ENCODE data around the gene ABCG1.

The ABCG1 gene

GRCh38 chr21:42271065-42271464, 52.1 kb downstream of the ABCG1 start:
- DNase-seq (ENCODE audit: low read depth in 3 of 3): no peak

DNA sequence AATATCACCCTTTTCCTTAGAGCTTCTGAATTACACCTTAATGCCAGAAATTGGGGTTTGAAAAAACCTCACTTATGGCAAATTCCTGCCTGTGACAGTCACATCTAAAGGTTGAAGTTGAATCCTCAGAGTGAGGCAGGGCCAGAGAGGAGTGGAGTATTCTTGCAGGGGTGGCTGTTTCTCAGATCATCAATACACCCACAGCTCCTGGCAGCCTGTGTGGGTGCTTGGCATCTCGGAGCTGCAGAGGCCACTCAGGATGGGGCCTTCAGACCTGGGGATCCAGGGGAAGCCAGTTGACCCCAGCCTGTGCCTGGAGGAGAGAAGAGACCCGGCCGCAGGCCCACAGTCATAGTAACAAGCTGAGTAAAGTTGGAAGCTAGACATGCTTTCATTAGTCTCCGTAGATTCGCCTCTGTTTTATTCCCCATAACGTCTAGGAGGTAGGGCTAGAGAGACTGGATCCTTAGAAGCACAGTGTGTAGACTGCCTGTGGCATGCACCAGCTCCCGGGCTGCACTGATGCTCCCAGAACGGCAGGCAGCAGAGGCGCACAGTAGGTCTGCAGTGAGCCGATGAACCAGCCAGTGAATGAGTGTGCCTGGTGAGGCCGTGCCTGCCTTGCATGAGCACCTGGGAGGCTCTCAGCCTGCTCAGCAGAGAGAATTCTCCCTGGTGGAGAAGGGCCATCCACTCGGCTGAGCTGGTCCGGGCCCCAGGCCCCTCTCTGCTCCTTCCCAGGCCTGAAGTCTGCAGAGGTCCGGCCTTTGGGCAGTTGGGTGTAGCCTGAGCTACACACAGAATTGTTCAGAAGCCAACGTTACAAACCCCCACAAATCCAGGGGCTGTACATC, 53.4 kb downstream of the ABCG1 start:
- no peak for DNase-seq (ENCODE audit: low read depth in 3 of 3)

DNA sequence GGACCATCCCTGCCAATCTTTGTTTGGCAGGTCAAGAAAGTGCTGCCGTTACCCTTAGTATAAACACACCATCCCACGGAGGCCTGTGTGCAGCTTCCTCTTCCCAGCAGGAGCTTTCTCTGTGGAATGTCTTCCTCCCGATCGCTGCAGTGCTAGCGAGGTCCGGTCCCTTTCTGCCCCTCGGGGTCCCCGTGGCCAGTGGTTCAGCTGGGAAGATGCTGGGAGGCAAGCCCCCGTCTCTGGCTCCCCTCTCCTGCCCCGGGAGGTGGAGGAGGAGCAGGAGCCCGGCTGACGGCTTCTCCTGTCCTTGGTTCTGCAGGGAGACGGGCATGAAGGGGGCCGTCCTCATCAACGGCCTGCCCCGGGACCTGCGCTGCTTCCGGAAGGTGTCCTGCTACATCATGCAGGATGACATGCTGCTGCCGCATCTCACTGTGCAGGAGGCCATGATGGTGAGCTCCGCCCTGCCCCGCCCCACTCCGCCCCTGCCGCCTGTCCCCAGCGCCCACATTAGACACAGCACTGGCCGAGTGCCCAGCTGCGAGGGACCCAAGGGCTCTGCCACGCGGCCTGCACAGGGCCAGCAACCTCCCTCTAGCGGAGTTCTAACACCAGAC, 54.2 kb downstream of the ABCG1 start:
- no peak for DNase-seq (ENCODE audit: low read depth in 3 of 3)

GRCh38 chr21:42276076-42276475, 57.1 kb downstream of the ABCG1 start:
- no peak for DNase-seq (ENCODE audit: low read depth in 3 of 3)

- no peak for DNase-seq (ENCODE audit: low read depth in 3 of 3)
Observed at GRCh38 chr21:42276526-42277154, 57.7 kb downstream of the ABCG1 start.

DNA sequence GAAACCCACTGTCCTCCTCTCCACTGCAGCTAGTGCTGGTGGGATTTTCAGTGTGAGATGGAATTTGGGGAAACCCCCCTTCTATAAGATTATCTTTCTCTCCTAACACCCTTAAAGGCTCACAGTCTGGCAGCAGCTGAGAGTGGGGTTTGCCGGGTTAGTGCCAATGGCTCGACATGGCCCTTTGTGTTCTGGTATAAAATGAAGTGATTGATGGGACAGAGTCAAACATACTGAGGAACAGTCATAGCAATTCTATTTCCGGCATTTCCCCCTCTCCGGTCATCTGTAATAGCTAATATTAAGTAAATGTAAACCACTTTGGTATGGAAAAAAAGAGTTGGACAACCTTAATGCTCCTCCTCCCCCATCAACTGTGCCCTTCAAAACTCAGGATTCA, 58.7 kb downstream of the ABCG1 start:
- DNase-seq (ENCODE audit: low read depth in 3 of 3): no peak

DNA sequence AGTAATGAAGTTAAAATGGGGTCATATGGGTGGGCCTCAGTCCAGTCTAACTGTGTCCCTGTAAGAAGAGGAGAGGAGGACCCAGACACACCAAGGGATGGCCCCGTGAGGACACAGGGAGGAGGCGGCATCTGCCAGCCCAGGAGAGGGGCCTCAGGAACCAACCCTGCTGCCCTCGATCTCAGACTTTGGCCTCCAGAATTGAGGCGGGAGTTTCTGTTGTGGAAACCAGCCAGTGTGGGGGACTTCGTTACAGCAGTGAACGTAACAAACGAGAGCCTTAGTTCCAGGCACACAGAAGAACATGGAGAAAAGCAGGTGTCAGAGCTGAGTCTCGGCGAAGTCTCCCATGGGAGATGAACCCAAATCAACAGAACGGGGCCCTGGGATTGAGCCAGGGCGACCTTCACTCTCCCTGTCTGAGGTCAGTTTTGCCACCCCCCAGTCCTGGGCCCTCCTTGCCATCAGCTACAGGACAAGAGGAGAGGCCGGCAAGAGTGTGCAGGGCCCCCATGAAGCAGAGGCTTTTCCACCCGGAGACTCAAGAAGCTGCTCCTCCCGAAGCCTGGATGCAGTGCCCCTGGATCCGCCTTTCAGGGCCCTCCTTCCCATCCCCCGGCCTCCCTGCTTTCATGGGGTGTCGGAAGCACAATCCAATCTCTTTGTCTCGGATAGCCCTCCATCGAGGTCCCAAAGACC, 59.7 kb downstream of the ABCG1 start:
- no peak for DNase-seq (ENCODE audit: low read depth in 3 of 3)

- DNase-seq (ENCODE audit: low read depth in 3 of 3): no peak
Observed at GRCh38 chr21:42279341-42279871, 60.5 kb downstream of the ABCG1 start.

DNA sequence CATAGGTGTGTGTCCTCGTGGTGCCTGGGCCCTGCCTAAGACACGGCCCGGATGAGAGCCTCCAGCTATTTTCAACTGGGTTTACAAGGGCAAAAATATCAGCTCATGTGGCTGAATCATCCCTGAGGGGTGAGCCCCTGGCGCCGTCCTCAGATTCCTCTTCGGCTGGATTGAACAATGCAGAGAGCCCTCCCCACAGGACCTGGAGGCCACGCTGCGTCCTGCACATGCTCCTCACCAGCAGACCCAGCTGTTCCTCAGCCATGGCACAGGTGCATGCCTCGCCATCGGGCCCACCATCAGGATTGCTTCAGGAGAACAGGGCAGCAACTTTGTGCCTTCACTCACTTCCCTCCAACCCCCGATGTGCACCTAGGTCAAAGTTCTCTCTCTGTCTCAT, 60.9 kb downstream of the ABCG1 start:
- no peak for DNase-seq (ENCODE audit: low read depth in 3 of 3)

DNA sequence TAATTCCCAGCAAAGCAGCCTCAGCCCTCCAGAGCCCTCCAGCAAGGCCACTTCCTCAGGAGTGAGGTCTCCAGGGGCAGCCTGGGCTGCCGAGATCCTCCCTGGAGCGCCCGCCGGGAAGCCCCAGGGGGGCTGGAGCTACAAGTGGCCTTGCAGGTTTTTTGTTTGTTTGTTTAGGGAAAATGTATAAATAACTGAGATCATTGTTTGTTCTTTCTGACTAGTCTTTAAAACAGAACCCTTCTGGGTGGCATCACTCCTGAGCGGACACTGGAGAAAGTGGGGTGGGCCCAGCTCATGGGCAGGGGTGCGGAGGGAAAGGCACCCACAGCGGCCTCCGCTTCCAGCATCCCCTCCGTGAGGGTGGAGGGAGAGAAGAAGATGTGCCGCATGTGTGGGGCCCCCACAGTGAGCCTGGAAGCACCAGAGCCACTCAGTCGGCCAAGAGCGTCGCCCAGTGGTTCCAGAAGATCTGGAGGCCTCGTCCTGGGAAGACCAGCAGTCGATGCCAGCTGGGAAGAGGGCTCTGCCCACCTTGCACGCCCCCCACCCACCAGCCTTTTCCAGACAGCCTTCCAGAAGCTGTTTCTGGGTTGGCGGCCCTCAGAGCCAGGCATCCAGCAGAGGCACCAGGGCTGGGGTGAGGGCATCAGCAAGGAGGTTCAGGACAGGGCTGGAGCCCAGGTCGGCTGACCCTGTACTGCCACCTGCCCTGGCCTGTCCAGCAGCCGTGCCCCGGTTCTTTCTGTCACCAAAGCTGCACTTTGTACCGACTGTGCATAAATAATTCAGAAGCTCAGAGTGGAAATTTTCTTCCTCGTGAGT, 61.6 kb downstream of the ABCG1 start:
- no peak for DNase-seq (ENCODE audit: low read depth in 3 of 3)

GRCh38 chr21:42281181-42281680, 62.3 kb downstream of the ABCG1 start:
- DNase-seq (ENCODE audit: low read depth in 3 of 3): no peak

GRCh38 chr21:42282021-42282420, 63.1 kb downstream of the ABCG1 start:
- no peak for DNase-seq (ENCODE audit: low read depth in 3 of 3)

- DNase-seq (ENCODE audit: low read depth in 3 of 3): no peak
Observed at GRCh38 chr21:42282715-42283114, 63.8 kb downstream of the ABCG1 start.

- DNase-seq (ENCODE audit: low read depth in 3 of 3): no peak
Observed at GRCh38 chr21:42285569-42286245, 66.8 kb downstream of the ABCG1 start.

- no peak for DNase-seq (ENCODE audit: low read depth in 3 of 3)
Observed at GRCh38 chr21:42286416-42286815, 67.5 kb downstream of the ABCG1 start.

- no peak for DNase-seq (ENCODE audit: low read depth in 3 of 3)
Observed at GRCh38 chr21:42287193-42288083, 68.5 kb downstream of the ABCG1 start.

GRCh38 chr21:42288962-42289361, 70.0 kb downstream of the ABCG1 start:
- DNase-seq (ENCODE audit: low read depth in 3 of 3): no peak

GRCh38 chr21:42289926-42290325, 71.0 kb downstream of the ABCG1 start:
- DNase-seq (ENCODE audit: low read depth in 3 of 3): no peak

DNA sequence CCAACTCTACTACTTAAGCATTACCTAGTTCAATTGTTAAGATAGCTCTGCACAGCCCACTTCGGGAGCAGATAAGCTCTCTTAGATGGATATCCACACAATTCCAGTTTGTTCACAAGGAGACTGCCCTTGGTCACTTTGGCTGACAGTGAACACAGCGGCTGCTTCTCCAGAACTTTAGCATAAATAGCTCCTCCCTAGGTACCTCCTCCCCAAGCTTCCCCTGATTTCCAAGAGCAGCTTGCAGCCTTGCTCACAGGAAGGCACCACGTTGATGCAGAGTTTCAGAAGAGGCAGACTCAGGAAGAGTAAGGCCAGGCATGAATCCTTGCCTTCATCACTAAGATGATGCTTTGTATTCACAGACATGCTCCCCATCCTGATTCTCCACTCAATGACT, 71.6 kb downstream of the ABCG1 start:
- DNase-seq (ENCODE audit: low read depth in 3 of 3): no peak

Data from stimulated activated CD4-positive, alpha-beta T cell treated with anti-CD3 and anti-CD28 coated beads, TNF-alpha, amount 100 ng/mL, for 48 hours (primary cell).